HPDE6-E6E7 (cell line): ENCODE measurements around the gene SLC6A5.
"Not testable (repeated sequence)": the region's sequence is repeated elsewhere in the genome, so short reads cannot be mapped to it uniquely, and the experiment has no call there.

Source experiments
- DNase-seq: peaks from one replicate; pipeline ENCODE4 v3.0.0; 2011; ENCODE audit warnings: missing footprints; ENCODE audit errors: extremely low spot score

SLC6A5 gene

DNA sequence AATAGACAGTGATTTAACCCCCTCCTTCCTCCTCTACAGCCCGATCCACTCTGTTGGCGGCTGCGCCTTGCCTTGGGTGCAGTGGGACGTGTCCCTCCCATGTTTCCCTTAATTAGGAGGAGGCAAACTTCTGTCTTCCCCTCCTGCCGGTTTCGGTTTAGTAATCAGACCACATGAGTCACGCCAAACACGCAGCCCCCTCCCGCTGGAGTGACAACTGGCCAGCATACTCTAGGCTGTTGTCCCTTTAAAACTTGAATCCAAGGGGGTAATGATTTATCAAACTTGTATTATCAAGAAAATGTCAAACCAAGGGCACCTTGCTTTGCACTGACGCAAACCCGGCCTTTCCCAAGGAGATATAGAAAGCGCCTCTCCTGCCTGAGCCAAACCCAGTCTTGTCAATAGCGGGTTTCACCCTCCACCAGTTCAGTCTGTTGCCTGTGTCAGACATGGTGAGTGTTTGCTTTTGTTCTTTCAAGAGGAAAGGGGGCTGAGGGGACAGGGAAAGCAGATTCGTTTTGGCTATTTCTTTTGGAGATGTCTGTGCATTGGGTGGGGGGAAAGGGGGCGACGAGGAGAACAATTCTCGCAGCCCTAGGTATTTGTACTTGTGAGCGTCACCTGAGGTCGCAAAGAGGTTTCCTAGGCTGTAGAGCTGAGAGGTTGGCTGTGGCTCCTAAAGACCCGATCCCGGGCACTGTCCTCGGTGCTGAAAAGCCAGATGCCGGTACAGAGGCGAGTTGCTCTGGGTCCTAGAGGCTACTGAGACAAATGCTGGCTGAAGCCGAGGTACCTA lies at the start of gene SLC6A5:
Gene SLC6A5 (plus strand): TSS at position 388 of the 799 bp plus-strand sequence. CDS start 65 bp downstream, at position 453.
- peak; percentile 32 for DNase-seq

DNA sequence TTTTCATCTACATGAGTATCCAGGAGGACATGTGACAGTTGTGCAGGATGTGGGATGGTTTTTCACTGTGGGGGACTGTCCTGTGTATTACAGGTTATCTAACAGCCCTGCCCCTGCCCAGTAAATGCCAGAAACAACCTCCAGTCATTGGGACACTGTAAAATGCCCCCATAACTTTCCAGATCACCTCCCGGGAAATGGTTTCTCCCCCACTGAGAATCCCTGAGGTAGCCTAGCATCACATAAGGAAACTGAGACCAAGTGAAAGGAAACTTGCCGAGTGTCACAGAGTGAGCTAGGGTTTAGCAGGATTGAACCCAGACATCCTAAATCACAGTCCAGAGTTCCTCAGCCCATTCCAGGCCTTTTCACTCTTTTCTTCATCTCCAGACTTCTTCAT lies 48.3 kb upstream of the SLC6A5 start:
- no peak for DNase-seq

DNA sequence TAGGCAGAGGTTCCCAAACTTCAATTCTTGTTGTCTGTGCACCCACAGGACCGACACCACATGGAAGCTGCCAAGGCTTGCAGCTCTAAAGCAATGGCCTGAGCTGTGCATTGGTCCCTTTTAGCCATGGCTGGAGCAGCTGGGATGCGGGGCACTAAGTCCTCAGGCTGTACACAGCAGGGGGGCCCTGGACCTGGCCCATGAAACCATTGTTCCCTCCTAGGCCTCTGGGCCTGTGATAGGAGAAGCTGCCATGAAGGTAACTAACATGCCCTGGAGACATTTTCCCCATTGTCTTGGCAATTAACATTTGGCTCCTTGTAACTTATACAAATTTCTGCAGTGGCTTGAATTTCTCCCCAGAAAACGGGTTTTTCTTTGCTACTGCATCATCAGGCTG lies 43.6 kb upstream of the SLC6A5 start:
- no peak for DNase-seq

DNA sequence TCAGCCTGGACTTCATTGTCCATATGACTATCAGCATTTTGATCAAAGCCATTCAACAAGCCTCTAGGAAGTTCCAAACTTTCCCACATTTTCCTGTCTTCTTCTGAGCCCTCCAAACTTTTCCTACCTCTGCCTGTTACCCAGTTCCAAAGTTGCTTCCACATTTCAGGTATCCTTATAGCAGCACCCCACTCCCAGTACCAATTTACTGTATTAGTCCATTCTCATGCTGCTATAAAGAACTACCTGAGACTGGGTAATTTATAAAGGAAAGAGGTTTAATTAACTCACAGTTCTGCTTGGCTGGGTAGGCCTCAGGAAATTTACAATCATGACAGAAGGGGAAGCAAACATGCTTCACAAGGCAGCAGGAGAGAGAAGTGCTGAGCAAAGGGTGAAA lies 43.0 kb upstream of the SLC6A5 start:
- DNase-seq: not testable (repeated sequence)

DNA sequence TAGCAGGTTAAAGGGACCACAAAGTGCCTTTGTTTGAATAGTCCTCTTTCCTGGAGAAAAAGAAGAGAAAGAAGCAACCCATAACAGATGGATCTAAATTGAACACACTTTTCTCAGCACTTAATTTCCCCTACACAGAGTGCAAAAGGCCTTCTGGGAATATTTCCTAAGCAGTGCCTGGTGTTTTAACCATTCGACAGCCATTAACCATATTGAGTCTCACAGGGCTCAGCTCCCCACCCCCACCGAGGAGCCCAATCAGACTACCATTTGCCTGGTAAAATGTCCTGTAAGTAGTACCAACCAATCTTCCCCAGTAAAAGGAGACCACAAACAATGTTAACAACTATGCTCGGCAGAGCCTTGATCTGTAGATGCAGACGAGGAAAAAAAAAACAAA lies 40.7 kb upstream of the SLC6A5 start:
- DNase-seq: no peak

DNA sequence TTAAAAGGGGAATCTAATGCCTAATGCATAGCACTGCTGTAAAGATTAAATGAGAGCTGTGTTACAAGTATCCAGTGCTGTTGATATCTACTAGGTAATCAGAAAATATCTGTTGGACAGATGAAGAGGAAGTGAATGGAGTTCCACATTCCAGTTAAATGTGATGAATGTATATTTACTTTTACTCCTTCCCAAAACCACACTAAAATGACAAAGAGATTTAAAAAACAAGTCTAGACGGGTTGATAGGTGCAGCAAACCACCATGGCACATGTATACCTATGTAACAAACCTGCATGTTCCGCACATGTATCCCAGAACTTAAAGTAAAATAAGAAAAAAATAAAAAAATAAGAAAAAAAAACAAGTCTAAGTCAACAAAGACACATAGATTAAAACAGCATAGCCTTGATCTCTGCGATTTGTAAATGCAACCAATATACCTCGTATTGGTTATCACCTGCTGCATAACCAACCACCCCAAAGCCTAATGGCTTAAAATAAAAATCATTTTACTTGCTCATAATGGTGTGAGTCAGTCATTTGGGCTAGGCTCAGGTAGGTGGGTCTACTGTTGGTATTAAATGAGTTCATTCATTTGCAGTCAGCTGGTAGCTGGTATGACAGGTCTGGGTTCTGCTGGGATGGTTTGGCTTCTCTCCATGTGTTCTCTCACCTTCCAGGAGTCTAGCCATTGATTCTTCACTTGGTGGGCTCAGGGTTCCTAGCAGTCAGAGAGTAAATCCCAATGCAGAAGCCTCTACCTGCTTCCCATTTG lies 39.7 kb upstream of the SLC6A5 start:
- DNase-seq: peak; percentile 22

DNA sequence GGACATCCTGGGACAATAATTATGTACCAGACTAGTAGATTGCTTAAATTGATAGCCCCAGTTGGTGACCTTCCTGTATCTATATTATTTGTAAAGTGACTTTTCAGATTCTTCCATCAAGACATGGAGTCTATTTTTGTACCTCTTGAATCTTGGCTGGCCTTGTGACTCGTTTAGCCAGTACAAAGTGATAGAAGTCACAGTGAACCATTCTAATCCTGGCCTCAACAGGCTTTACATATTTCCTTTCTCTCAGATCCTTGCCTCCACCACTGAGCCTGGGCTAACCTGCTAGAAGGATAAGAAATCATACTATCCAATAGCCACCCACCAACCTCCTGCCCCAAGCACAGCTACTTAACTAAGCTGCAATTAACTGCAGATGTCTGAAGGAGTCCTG lies 37.5 kb upstream of the SLC6A5 start:
- DNase-seq: no peak

DNA sequence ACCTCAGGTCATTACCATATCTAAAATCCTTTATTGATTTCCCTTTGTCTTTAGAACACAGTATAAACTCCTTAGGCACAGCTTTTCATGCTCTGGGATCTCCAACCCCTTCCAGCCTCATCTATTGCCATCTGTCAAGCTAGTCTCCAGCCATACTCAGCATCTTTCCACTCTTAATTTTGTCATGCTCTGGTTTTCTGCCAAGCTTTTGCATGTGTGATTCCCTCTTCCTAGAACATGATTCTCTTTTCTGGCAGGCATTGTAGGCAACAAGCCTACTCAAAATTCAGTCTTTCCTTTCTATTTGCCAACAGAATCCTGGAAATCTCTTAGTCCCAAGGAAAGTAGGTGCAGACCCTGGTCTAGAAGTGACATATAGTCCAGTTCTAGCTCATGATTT lies 35.5 kb upstream of the SLC6A5 start:
- no peak for DNase-seq

DNA sequence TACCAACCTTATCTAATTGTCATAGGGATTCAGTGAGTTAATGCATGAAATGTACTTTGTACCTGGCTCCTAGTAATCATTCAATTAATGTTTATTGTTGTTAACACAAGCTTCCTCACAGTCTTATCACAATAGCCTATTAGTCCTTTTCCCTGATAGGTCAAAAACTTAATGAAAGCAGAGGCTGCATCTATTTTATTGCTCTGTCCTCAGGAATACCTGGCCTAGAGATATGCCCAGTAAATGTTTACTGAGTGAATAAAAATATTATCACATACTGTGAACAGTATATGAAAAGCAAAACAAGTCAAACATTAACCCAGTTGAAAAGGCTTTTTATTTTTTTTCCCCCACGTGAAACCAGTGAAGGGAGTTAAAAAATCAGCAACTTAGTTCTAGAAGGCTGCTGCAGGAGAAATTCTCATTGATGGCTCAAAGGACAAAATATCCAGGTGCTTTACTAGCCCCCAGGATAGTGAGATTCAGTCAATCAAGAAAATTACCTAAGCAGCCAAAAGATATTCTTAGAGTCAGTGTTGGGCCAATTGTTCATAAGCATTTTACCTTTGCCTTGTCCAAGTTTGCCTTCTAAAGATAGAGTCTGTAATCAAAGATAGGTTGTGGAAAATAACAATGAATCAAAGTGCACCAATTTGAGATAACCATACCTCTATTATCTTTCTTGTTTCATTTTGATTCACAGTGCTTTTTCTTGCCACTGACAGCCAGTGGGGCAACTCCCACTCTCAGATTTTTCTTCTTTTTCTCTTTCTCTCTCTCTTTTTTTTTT lies 34.4 kb upstream of the SLC6A5 start:
- DNase-seq: no peak

DNA sequence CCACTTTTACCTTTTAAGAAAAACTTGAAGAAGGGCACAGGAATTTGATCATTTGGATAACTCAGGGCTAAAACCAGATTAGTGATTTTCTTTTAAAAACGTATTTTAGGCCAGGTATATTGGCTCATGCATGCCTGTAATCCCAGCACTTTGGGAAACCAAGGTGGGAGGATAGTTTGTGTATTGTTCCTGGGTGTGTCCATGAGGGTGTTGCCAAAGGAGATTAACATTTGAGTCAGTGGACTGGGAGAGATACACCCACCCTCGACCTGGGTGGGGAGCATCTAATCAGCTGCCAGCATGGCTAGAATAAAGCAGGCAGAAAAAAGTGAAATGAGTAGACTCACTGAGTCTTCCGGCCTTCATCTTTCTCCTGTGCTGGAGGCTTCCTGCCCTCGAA lies 33.3 kb upstream of the SLC6A5 start:
- DNase-seq: not testable (repeated sequence)

DNA sequence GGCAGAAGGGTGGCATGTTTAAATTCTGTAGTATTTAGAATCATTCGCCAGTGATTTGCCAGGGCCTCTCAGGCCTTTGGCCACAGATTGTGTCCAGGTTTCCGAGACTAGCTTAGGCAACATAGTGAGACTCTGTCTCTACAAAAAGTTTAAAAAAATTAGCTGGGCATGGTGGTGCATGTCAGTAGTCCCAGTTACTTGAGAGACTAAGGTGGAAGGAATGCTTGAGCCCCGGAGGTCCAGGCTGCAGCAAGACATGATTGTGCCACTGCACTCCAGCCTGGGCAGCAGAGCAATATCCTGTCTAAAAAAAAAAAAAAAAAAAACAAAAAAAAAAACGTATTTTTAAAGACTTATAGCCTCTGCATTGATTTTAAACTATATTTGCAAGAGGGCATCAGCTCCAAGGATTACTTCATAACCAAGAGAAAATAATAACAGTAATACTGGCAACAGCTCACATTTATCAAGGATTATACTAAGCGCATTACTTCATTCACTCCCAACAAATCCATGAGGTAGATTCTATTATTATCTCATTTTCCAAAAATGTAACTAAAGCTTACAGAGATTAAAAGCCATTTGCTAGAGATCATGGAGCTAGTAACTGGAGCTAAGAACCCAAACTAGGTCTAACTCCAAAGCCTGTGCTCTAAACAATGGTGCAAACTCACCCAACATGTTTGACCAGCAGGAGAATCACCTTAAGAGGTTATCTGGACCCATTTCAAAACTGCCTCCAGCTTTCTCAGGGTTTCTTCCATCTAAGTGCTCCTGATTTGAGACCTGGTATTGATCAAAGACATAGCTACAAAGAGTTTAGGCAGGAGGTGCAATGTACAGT lies 32.6 kb upstream of the SLC6A5 start:
- DNase-seq: peak; percentile 21

DNA sequence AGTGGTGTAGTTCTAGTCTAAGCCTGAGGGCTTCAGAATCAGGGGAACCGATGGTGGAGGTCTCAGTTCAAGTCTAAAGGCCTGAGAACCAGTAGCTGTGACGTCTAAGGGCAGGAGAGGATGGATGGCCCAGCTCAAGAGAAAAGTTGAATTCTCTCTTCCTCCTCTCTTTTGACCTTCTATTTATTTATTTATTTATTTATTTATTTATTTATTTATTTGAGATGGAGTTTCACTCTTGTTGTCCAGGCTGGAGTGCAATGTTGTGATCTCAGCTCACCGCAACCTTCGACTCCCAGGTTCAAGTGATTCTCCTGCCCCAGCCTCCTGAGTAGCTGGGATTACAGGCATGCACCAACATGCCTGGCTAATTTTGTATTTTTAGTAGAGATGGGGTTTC lies 19.7 kb upstream of the SLC6A5 start:
- DNase-seq: not testable (repeated sequence)

DNA sequence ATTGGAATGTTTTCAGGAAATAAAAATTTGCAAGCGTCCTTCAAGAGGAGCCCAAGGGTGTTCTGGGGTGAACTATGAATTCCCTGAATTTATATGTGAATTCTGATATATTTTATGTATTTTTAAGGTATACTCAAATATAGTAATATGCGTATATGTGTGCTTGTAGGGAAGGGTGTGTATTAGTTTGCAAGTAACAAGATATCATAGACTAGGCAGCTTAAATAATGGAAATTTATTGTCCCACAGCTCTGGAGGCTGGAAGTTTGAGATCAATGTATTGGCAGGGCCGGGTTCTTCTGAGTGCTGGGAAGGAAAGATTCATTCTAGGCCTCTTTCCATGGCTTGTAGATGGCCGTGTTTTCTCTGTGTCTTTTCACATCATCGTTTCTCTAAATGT lies 16.2 kb upstream of the SLC6A5 start:
- no peak for DNase-seq

DNA sequence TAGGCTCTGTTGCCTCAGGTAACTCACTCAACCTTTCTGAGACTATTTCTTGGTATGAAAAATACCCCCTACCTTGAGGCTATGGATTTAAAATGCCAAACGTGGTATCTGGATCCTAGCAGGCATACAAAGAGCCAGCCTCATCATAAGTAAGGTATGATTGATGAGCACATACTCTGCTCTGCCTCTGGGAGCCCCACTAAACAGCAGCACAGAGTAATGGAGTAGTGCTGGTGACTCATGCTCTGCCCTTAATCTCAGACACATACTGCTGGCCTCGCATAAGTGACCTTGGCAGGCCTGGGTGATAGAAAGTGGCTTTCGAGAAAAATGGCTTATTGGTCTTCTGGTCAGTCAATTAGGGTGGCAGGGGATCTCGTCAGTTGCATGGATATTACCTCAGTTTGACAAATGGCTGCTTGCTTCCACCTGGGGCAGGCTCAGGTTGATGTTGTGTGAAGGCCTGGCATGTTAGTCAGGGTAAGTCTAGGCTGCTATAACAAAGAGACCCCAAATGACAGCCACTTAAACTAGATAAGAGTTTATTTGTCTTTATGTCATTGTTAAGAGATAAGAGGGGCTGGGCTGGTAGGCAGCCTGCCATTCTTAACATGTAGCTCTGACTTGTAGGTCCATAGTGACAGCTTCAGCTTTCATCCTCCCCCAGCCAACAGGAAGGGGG lies 15.2 kb upstream of the SLC6A5 start:
- peak; percentile 47 for DNase-seq

DNA sequence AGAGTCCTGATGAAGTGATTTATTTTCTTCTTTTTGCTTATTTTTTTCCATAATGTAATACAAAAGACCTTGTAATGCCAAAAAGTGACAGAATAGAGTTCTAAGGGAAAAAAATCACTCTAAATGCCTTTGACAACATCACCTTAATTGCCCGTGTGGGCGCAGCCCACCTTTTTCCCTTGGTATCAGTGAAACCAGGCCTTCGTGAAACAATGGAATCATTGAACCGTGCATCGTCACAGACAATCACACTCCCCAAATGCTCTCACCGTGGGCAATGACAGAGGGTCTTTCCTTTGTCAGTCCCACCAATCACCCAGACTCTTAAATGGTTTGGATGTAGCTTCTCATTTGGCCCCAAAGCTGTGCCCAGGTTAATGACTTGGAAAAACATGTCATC lies 9.6 kb upstream of the SLC6A5 start:
- DNase-seq: no peak

DNA sequence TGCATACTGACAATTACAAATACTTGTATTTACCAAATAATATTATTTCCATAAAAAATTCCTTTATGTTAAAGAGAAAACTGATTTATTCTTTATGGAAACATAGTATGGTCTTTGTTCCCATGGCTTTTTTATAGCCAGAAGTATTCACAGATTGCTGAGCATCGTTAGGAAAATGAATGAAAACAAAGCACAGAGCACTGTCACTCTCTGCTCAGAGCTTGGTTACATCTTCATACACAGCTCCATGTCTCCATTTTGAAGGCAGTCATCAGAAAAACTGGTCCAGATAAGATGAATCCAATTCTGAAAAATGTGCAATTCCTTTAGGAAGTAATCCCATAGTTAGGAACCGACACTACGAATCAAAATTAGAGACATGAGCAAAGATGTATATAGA lies 9.0 kb upstream of the SLC6A5 start:
- no peak for DNase-seq

DNA sequence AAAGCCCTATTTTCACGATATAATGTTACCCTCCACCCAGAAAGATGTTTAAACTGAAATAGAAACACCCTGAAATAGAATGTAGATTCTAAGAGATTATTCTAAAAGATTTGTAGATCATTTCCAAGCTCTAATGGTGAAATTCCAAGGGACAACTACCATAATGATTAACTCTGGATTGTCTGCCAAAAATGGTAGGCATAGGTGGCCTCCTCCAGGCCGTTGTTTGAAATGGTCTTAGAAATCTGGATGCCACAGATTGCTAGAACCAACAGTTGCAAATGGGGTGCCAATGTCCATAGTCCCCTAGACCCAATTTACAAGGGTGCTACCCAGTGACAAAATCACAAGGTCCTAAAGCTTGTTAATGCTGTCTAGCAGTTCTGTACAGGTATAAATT lies 6.7 kb upstream of the SLC6A5 start:
- DNase-seq: no peak

DNA sequence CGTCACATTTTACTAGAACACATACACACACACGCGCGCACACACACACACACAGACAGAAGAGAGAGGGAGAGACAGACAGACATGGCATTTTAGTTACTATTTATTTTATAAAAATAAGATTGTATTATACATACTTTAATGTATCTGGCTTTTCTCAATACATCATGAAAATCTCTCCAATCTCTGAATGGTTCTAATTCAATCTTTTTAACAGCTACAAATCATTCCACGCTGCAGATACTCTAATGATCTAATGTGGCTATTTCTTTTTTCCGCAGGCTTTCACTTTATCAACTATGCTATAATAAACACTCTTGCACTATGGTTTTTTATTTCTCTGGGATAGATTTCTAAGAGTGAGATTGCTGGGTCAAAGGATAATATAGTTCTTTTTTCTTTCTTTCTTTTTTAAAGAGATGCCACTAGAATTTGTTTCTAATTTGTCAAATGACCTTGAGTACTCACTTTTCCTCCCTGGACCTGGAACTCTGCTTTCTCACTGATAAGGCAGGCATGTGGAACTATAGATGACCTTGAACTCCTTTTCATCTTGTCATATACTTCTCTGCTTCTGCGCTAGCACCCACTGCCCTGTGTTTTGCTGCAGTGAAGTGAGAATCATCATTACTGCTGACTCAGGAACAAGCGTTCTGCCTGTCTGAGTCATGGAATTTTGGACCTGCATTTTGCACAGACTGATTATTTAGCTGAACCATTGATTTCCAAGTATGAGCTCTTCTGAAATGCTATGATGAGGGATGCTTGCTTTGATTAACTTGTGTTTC lies 4.9 kb upstream of the SLC6A5 start:
- DNase-seq: no peak

DNA sequence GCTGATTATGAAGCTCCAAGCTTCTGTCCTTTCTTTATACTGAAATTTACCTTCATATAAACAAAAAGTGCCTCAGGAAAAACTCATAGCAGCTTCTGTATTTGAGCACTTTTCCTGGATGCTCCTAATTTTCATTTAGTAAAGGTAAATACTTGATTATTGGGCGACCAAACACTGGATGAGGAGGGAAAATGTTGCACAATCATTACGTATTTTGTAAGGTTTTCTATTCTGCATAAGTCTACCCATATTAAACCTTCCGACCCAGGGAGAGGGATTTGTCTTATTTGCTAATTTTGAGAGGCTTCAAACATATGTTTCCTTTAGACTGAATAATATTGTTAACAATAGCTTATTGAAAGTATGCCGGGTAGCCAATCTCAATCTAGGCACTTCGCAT lies 4.3 kb upstream of the SLC6A5 start:
- DNase-seq: no peak
